ENCODE measurements around the gene MUC16.

Gene MUC16

DNA sequence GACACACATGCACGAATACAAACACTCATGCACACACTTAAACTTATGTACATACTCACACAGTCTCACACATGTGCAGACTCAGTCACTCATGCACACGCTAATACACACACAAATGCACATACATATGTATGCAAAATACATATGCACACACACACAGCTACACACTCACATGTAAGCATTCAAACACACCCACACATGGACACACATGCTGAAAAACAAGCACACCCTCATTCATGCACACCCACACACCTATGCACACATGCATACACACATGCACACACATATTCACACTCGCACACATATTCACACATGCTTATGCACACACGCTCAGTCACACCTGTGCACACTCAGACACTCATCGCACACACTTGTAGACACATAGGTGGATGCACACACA is 9.3 kb downstream of the MUC16 start:
- no peak for DNase-seq

DNA sequence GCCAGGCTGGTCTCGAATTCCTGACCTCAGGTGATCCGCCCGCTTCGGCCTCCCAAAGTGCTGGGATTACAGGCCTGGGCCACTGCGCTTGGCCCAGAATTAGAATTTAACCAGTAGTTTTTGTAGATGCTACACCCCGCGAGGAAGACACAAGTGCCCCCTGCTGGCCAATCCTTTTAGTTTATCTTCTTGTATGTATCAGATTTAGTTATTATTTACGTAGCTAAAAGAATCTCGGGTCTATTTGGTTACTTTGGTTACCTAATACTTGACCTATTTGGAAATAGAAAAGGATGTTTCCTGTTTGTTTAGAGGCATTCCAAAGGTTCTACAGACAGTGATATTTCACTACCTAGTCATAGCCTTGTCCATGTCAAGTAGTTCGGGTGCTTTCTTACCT is 22.0 kb downstream of the MUC16 start:
- no peak for DNase-seq

GRCh38 chr19:8986296-8986695 is 23.9 kb downstream of the MUC16 start:
- no peak for DNase-seq

GRCh38 chr19:8973501-8974091 is 36.6 kb downstream of the MUC16 start:
- DNase-seq: no peak

DNA sequence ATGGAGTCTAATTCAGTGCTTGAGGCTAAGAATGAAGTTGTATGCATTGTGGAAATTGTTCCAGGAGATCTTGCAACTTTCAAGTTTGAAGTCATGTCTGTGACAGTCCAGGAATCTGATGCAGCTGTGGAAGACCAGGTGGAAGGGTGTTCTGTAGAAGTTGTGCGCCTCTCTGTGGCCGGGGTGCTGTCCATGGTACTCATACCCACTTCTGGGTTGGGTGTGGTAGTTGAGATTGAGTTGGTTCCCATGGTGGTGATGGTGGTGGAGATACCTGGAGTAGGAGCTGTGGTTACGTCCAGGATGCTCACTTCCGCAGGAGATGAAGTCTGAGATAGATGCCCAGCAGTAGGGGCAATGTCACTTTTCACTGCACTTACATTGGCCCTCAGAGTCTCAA is 44.3 kb downstream of the MUC16 start:
- DNase-seq: no peak
